HEK293T (cell line): ENCODE data around the gene SYNE1.

Experiments used
- CTCF ChIA-PET: fragments of 350-600 bp; formaldehyde crosslinking; extraction: SDS; loops from one replicate; lab custom pipeline; 2021; ENCODE audit warnings: antibody characterized with exemption, inconsistent platforms; lab: Yijun Ruan, JAX
- POLR2A ChIA-PET: fragments of 350-600 bp; formaldehyde crosslinking; extraction: SDS; loops from one replicate; lab custom pipeline; 2020; ENCODE audit warnings: antibody characterized with exemption, inconsistent platforms; lab: Yijun Ruan, JAX
- DNase-seq: peaks from one replicate; pipeline ENCODE4 v3.0.0; 2012; ENCODE audit warnings: mixed read lengths; ENCODE audit errors: extremely low spot score
- ARNT ChIP-seq: fragments of 450-650 bp; IDR thresholded peaks from 2 replicates; pipeline ENCODE4 v1.6.1; 2017; ENCODE audit warnings: mild to moderate bottlenecking
- BHLHE40 ChIP-seq: fragments of 450-650 bp; IDR thresholded peaks from 2 replicates; pipeline ENCODE4 v1.6.1; 2016; ENCODE audit warnings: mild to moderate bottlenecking, moderate library complexity, borderline replicate concordance
- CTBP1 ChIP-seq: fragments of 450-650 bp; IDR thresholded peaks from 2 replicates; pipeline ENCODE4 v1.6.1; 2016; ENCODE audit warnings: borderline replicate concordance
- ELF4 ChIP-seq: fragments of 450-650 bp; IDR thresholded peaks from 2 replicates; pipeline ENCODE4 v1.6.1; 2017; ENCODE audit warnings: antibody characterized with exemption
- FOXA1 ChIP-seq: fragments of 450-650 bp; IDR thresholded peaks from 2 replicates; pipeline ENCODE4 v1.6.1; 2016; ENCODE audit warnings: mild to moderate bottlenecking
- FOXK2 ChIP-seq: fragments of 450-650 bp; IDR thresholded peaks from 2 replicates; pipeline ENCODE4 v1.6.1; 2016; ENCODE audit warnings: mild to moderate bottlenecking
- FOXM1 ChIP-seq: fragments of 450-650 bp; IDR thresholded peaks from 2 replicates; pipeline ENCODE4 v1.6.1; 2017; ENCODE audit warnings: mild to moderate bottlenecking, borderline replicate concordance
- HDGF ChIP-seq: fragments of 450-650 bp; IDR thresholded peaks from 2 replicates; pipeline ENCODE4 v1.6.1; 2017; ENCODE audit warnings: antibody characterized with exemption, borderline replicate concordance
- L3MBTL2 ChIP-seq: fragments of 450-650 bp; conservative IDR thresholded peaks from 2 replicates; pipeline ENCODE4 v1.6.1; 2016; ENCODE audit warnings: mild to moderate bottlenecking
- LEF1 ChIP-seq: fragments of 450-650 bp; IDR thresholded peaks from 2 replicates; pipeline ENCODE4 v1.6.1; 2017; ENCODE audit warnings: mild to moderate bottlenecking, borderline replicate concordance
- NFRKB ChIP-seq: fragments of 450-650 bp; IDR thresholded peaks from 2 replicates; pipeline ENCODE4 v1.6.1; 2016; ENCODE audit warnings: mild to moderate bottlenecking, moderate library complexity
- SP1 ChIP-seq: fragments of 450-650 bp; IDR thresholded peaks from 2 replicates; pipeline ENCODE4 v1.6.1; 2017
- SUZ12 ChIP-seq: fragments of 450-650 bp; IDR thresholded peaks from 2 replicates; pipeline ENCODE4 v1.6.1; 2016; ENCODE audit warnings: mild to moderate bottlenecking
- TARDBP ChIP-seq: fragments of 450-650 bp; IDR thresholded peaks from 2 replicates; pipeline ENCODE4 v1.6.1; 2016
- ZNF384 ChIP-seq: fragments of 450-650 bp; IDR thresholded peaks from 2 replicates; pipeline ENCODE4 v1.6.1; 2016
- TF ChIP-seq, protein P1 (sequence below): fragments of 450-650 bp; IDR thresholded peaks from 2 replicates; pipeline ENCODE4 v1.6.1; 2016

The SYNE1 gene

DNA sequence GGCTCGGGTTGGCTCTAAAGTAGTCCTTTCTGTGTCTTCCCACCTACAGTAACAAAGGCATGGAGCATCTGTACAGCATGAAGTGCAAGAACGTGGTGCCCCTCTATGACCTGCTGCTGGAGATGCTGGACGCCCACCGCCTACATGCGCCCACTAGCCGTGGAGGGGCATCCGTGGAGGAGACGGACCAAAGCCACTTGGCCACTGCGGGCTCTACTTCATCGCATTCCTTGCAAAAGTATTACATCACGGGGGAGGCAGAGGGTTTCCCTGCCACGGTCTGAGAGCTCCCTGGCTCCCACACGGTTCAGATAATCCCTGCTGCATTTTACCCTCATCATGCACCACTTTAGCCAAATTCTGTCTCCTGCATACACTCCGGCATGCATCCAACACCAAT lies 538.5 kb downstream of the SYNE1 start:
- TF ChIP-seq, protein P1, sequence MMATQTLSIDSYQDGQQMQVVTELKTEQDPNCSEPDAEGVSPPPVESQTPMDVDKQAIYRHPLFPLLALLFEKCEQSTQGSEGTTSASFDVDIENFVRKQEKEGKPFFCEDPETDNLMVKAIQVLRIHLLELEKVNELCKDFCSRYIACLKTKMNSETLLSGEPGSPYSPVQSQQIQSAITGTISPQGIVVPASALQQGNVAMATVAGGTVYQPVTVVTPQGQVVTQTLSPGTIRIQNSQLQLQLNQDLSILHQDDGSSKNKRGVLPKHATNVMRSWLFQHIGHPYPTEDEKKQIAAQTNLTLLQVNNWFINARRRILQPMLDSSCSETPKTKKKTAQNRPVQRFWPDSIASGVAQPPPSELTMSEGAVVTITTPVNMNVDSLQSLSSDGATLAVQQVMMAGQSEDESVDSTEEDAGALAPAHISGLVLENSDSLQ, result no peak
- TF ChIP-seq ARNT, result no peak
- no peak for TF ChIP-seq L3MBTL2
- no peak for TF ChIP-seq ELF4
- no peak for TF ChIP-seq TARDBP
- no peak for TF ChIP-seq FOXM1
- no peak for TF ChIP-seq SUZ12
- no peak for TF ChIP-seq HDGF
- TF ChIP-seq ZNF384, result no peak
- TF ChIP-seq FOXK2, result no peak
- no peak for TF ChIP-seq CTBP1
- no peak for TF ChIP-seq NFRKB
- no peak for TF ChIP-seq LEF1
- TF ChIP-seq FOXA1, result no peak
- CTCF ChIA-PET, result no interaction called here
- no peak for DNase-seq
- POLR2A ChIA-PET, result no interaction called here

DNA sequence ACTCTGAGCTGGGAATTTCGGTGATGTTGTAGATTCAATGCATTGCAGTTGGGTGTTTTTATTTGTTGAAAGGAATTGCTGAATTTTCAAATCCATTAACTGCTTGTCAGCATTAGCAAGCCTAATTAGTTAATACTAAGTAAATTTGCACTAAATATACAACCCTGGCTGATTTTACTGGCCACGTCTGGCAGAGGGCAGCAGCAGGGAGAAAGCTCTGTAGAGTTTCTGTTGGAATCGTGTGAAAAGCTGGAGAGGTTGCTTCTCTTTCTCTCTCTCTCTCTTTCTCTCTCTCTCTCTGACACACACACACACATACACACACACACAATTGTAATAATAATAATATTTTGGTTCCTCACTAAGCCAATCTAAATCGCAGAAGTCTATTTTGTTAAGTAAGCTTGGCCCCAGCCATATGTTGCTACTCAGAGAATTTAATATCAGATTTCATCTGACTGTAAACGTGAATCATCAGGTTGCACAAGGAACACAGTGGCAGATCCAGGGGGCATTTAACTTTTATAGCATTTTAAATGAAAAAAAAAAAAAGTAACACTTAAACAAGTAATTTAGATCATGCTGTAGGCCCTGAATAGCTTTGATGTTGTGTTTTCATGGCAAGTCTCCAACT lies 540.2 kb downstream of the SYNE1 start:
- DNase-seq, result no peak
- TF ChIP-seq FOXA1 (no peak), ZNF384 (peak; percentile 77)
- ChIA-PET POLR2A (no interaction called here), CTCF (interaction anchor here (0.6 to 1.1 kb wide), 2 partner anchors 27 kb away, joined by 3 to 4 read pairs; no protein-coding TSS in a partner anchor)

DNA sequence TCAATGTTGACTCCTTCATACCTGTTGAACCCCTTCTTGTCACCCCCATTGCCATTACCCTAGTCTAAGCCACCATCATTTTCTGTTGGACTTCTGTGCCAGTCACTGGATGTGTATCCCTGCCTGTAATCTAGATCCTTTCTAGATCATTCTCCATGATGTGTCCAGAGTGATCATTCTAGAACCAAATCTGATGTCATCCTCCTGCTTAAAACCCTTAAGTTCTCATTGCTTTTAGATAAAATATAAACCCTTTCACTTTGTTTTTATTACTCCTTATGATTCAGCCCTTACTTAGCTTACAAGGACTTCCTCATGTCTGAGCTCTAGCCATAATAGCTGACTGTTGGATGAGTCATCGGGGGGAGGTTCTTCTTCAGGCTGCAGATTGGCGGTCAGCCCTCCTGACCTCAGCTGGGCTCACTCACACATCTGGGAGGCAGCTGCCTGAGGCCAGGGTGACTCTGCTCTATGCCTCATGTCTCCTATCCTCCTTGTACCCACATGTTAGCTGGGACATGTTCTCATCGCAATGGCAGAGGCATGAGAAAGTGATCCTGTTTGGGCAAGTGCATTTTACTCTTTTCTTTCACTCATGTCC lies 542.1 kb downstream of the SYNE1 start:
- ChIA-PET CTCF (no interaction called here), POLR2A (no interaction called here)
- peak; percentile 45 for DNase-seq
- peak; percentile 93 for TF ChIP-seq ARNT
- TF ChIP-seq HDGF, result no peak

DNA sequence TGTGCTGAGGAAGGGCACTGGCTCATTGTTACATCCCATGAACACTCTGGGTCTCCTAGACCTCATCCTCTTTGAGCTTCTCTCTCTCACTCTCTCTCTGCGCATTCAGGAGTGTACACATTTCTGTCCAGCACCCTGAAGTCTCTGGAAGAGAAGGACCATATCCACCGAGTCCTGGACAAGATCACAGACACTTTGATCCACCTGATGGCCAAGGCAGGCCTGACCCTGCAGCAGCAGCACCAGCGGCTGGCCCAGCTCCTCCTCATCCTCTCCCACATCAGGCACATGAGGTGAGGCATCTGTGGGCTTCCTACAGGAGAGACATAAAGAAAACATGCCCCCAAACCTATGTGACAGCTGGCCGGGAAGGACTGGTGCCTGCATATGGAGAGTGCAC lies 542.9 kb downstream of the SYNE1 start:
- DNase-seq, result no peak
- TF ChIP-seq FOXK2, result no peak
- TF ChIP-seq FOXA1, result no peak
- TF ChIP-seq TARDBP, result no peak
- no peak for TF ChIP-seq LEF1
- no peak for TF ChIP-seq FOXM1
- TF ChIP-seq ZNF384, result no peak
- no peak for TF ChIP-seq HDGF
- TF ChIP-seq NFRKB, result no peak
- no peak for TF ChIP-seq SP1
- TF ChIP-seq CTBP1, result no peak
- TF ChIP-seq, protein P1, result no peak
- no peak for TF ChIP-seq ARNT
- no peak for TF ChIP-seq L3MBTL2
- no peak for TF ChIP-seq BHLHE40
- no peak for TF ChIP-seq ELF4
- no peak for TF ChIP-seq SUZ12
- ChIA-PET POLR2A (no interaction called here), CTCF (no interaction called here)

DNA sequence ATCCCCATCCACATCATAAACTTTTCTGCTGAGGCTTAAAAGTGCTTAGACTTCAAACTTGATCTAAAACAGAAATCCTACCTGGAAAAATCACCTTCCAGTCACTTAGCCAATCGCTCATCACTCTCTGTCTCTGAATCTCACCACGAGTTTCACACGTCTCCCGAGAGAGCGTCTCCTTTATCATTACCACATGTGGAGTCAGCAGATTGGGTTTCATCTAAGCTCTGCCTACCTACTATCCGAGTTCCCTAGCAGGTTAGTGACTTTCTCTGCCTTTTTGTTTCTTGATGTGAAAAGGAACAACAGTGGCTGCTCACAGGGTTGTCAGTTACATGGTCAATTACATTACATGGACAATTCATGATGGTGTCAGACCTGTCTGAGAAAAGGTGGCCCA lies 543.5 kb downstream of the SYNE1 start:
- CTCF ChIA-PET, result no interaction called here
- peak; percentile 68 for TF ChIP-seq L3MBTL2
- TF ChIP-seq, protein P1, result no peak
- TF ChIP-seq SP1, result no peak
- no peak for TF ChIP-seq LEF1
- no peak for TF ChIP-seq FOXA1
- no peak for TF ChIP-seq FOXM1
- no peak for TF ChIP-seq FOXK2
- DNase-seq, result peak; percentile 41
- POLR2A ChIA-PET, result no interaction called here

DNA sequence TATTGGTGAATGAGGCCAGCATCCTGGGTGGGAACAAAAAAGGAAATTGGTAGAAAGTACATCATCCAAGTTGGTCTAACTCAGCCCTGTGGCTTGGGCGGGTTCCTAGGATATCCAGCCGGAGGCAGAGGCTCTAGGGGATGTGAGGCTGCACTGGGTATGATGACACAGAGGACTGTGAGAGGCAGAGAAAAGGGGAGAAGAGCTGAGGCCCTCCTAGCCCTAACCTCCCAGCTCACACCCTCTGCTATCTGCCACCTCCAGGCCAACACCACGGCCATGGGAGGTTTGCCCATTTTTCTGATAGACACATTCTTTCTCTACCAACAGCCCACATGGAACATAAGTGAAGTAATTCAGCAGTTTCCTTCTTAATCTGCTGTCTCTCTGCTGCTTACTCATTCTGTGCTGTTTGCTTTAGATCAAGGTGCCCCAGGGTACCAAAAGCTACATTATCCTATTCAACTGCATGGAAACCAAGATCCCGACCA lies 545.3 kb downstream of the SYNE1 start:
- DNase-seq, result no peak
- TF ChIP-seq FOXA1 (no peak), CTBP1 (no peak), FOXK2 (no peak), LEF1 (no peak), SUZ12 (no peak), SP1 (no peak), HDGF (no peak), NFRKB (no peak)
- ChIA-PET CTCF (no interaction called here), POLR2A (no interaction called here)
